Fibroblast of the aortic adventitia (primary cell): ENCODE measurements around the gene BTK. TPM values are rescaled to one million over a fixed set of nuclear protein-coding genes. Genes with fewer than 3 reads are reported as not detected.

Source experiments
- DNase-seq: peaks from one replicate; pipeline ENCODE4 v3.0.0-alpha.2; 2010; ENCODE audit warnings: low read depth
- H3K4me3 ChIP-seq: 2 replicates; pipeline ENCODE4 v1.5.1; 2011; ENCODE audit warnings: low read depth, mild to moderate bottlenecking, control low read depth, low read length, moderate library complexity
- total RNA-seq: library from RNA; depleted of rRNA; stranded (reverse); fragments of >200 nt; gene quantifications from 2 replicates; pipeline ENCODE4 v1.2.3, GENCODE V29; 2012; ENCODE audit warnings: low replicate concordance
- TF ChIP-seq, protein P1 (sequence below): IDR thresholded peaks from 2 replicates; pipeline ENCODE4 v1.5.1; 2011; ENCODE audit warnings: mild to moderate bottlenecking, low read length, control low read depth, inconsistent platforms; ENCODE audit not compliant: insufficient read depth

BTK gene
- total RNA-seq, 1 donor: not detected

DNA sequence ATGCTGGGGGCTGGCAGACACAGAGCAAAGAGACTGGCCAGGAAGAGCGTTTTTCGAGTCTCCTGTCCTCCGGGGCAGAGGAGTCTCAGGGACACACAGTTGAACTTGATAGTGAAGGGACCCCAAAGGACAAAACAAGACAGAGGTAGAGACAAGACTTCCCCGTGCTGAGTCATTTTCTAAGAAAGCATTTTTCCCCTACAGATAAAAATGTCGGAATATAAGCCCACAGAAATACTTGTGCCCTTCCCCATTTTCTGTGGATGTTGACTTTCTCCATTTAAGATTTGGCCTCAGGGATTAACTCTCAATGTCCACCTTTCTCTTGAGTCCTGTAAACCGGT, 523 bp upstream of the BTK start:
- no peak for DNase-seq
- H3K4me3 ChIP-seq: no peak overlapping the region
- TF ChIP-seq, protein P1, sequence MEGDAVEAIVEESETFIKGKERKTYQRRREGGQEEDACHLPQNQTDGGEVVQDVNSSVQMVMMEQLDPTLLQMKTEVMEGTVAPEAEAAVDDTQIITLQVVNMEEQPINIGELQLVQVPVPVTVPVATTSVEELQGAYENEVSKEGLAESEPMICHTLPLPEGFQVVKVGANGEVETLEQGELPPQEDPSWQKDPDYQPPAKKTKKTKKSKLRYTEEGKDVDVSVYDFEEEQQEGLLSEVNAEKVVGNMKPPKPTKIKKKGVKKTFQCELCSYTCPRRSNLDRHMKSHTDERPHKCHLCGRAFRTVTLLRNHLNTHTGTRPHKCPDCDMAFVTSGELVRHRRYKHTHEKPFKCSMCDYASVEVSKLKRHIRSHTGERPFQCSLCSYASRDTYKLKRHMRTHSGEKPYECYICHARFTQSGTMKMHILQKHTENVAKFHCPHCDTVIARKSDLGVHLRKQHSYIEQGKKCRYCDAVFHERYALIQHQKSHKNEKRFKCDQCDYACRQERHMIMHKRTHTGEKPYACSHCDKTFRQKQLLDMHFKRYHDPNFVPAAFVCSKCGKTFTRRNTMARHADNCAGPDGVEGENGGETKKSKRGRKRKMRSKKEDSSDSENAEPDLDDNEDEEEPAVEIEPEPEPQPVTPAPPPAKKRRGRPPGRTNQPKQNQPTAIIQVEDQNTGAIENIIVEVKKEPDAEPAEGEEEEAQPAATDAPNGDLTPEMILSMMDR: no peak

DNA sequence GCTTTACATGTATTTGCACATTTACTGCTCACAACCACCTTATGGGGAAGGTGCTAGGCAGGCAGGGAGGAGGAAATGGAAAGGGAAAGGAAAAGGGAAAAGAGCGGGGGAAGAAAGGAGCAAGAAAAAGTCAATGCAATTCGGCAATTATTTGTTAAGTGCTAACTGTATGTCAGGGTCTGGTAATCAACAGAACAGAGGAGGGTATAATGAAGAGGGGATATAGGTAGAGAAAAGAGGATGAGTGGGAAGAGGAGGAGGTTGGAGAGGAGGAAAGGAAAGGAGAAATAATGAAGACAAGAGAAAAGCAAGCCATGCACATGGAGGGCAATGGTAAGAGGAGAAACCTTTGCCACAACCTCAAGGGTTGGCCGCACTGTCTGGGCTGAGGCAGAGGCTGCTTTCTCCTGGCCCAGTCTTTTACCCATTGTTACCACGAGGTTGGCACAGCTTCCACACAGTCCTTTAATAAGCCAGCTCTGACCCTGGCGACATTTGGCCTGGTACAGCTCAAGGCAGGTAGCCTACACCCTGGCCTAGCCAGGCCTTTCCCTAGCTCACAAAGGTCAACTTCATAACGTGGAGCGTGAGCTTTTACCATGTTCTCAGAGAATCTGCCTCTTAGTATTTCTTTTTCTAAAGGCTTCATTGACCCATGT, 836 bp downstream of the BTK start:
- no peak for DNase-seq
- TF ChIP-seq, protein P1: no peak
- H3K4me3 ChIP-seq: no peak overlapping the region

DNA sequence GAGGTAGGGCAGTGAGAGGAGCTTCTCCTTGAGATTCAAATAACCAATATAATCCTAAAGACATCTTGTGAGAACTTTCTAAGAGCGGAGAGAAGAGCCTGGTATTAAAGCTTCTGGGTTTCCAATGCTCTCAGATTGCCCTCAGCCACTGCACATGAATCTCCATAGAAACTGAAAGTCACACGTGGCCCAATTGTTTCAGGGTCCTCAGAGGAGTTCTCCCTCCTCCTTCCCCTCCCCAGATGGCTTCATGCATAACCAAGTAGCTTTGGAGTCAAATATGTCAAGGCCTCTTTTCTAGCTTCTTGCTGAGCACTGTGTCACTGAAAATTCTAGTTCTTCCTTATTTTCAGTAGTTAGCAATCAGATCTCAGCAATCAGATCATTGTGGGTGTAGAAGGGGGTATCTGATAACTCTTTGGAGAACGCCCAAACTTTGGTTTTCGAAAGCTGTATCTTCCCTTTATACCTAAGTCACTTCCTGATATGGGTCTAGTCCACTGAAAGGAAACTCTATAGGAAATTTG, 2.2 kb downstream of the BTK start:
- no peak for DNase-seq
- TF ChIP-seq, protein P1: no peak
- no peak overlapping the region for H3K4me3 ChIP-seq

DNA sequence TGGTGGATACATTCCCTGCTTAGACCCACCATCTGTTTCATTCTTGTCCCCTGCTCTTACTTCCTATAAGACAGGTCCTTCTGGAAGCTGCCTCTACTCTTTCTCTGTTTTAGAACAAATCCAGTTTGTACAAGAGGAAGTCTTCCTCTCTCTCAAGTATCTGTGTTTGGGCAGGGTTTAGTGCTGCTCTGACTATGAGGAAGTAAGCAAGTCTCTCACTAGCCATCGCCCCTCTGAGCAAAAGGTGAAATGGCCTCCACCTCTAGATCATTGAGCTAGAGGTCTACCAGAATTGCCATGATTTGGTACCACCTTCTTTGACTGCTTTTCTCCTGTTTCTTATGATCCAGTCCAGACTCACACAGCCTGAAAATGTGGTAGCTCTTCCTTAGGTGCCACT, 8.4 kb downstream of the BTK start:
- TF ChIP-seq, protein P1: no peak
- no peak for DNase-seq
- no peak overlapping the region for H3K4me3 ChIP-seq

DNA sequence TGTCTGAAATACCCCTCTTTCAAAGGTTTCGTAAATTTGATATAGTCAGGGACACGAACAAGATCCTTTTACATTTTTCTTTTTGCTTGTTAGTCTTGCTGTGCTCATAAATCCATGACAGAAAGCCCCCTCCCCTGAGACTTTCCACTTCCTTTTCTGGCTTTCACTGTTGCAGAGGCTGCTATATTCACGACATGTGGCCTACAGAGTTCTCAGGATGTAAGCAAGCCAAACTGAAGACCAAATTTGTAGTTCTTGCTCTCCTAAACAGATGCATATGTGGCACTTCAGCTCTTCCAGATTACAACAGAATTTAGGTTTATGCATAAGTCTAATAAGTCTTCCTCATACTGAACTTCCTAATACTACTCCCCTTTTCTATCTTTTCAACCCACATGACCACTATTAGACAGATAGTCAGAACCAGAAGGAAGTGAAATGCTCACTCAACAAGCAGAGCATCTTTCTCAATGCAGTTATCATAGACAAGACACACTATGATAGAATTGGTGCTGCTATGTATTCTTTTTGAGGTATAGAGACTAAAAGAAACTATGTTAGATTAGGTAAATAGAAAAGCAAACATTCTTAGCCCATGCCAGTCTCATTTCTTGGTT, 15.0 kb downstream of the BTK start:
- no peak for DNase-seq
- TF ChIP-seq, protein P1: no peak

DNA sequence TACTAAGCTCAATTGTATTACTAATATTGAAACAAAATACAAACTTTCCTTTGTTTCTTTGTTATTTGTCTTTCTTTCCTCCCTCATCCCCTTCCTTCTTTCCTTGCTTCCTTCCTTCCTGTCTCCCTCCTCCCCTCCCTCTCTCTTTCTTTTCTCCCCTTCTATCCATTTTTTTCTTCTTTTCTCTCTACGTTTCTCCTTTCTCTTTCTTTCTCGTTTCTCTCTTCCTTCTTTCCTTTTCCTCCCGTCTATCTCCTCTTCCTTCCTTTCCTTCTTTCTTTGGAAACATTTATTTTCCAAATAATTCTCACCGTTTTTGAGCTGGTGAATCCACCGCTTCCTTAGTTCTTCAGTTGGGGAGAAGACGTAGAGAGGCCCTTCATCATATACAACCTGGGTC, 16.3 kb downstream of the BTK start:
- DNase-seq: no peak
- H3K4me3 ChIP-seq: no peak overlapping the region
- TF ChIP-seq, protein P1: no peak

More for the DNA sequence above, 15.0 kb downstream of the BTK start:
- no peak overlapping the region for H3K4me3 ChIP-seq
